ENCODE results near the gene ADGRL2. TPM values are rescaled to one million over a fixed set of nuclear protein-coding genes. Genes with fewer than 3 reads are reported as not detected.

Gene ADGRL2
- total RNA-seq, 2 donors from 2014 or later = not detected

- Mint-ChIP-seq H3K9me3 (no peaks in the 10 kb centered on the region), H3K36me3 (no peaks in the 10 kb centered on the region), H3K27ac (no peak overlapping the region)
- DNase-seq (ENCODE audit: low spot score in 2 of 2) (no peak), ATAC-seq (no peak)
Measured at GRCh38 chr1:81920886-81921285, 120.2 kb downstream of the ADGRL2 start.

- H3K36me3 Mint-ChIP-seq = no peaks in the 10 kb centered on the region
- ATAC-seq (no peak), DNase-seq (ENCODE audit: low spot score in 2 of 2) (no peak)
- no peaks in the 10 kb centered on the region for H3K9me3 Mint-ChIP-seq
- H3K27ac Mint-ChIP-seq = no peak overlapping the region
Measured at GRCh38 chr1:81921344-81921743, 120.6 kb downstream of the ADGRL2 start.

DNA sequence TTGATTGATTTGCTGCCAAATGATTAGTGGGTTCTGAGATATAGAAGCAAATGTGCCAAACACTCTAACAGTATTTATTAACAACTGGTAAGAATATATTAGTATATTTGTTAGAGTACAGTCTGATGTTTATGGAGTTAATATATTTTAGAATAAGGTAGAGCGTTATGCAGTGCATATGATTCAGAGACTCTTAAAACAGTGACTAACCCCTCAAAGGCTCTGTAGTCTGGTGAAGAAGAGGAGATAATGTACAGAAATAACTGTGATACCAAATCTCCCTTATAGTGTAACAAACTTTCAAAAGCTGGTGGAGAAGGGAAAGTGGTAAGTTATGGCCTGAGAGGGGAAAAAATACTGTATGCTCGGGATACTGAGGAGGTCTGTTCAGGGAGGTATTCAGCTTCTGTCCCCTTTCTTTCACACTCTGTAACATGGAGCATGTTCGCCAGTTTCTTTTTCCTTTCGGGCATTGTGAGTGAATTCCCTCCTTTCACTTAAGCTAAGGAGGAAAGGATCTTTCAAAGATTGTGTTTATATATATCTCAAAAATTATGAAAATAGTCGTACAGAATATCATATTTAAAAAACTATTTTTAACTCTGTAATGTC lies 121.2 kb downstream of the ADGRL2 start:
- ATAC-seq = no peak
- Mint-ChIP-seq H3K27ac (no peak overlapping the region), H3K9me3 (no peaks in the 10 kb centered on the region), H3K36me3 (no peaks in the 10 kb centered on the region)
- DNase-seq (ENCODE audit: low spot score in 2 of 2) = no peak

- DNase-seq (ENCODE audit: low spot score in 2 of 2) (no peak), ATAC-seq (no peak)
- Mint-ChIP-seq H3K27ac (no peak overlapping the region), H3K9me3 (no peaks in the 10 kb centered on the region), H3K36me3 (no peaks in the 10 kb centered on the region)
Measured at GRCh38 chr1:81922955-81923354, 122.2 kb downstream of the ADGRL2 start.

DNA sequence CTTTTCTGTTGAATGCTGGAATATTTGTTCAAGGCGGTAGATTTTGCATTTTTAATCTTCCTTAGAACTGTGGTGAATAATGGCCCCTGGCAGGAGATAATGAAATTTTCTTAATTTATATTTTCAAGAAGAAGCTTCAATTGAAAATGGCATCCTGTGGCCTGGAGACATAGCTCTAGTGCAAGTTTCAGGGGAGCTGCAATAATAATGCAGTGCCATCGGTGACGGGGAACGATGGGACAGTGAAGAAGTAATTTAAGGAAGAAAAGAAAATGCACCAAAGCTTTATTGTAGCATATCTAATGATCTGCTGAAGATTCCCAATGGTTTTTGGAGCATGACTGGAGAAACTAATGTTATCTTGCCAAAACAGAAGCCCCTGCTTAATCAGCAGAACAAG lies 128.4 kb downstream of the ADGRL2 start:
- Mint-ChIP-seq H3K36me3 (no peaks in the 10 kb centered on the region), H3K27ac (no peak overlapping the region), H3K9me3 (no peaks in the 10 kb centered on the region)
- ATAC-seq = no peak
- no peak for DNase-seq (ENCODE audit: low spot score in 2 of 2)

DNA sequence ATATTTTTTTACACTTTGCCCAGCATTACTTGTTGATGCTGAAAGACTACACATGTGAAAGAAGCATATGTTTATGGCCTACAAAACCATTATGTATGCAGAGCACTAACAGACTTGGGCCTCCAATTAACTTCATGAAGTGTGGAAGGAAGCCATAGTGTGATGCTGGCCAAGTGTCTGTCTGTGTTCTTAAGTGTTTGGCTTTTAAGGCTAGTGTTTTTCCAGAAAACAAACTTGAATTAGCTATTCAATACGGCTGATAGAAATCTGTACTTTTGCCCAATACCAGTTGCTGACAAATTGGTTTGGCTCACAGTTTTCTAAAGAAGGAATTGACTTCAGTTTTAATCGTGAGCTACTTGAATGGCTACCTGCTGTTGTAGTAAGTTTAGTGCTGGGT lies 136.1 kb downstream of the ADGRL2 start:
- Mint-ChIP-seq H3K36me3 (no peaks in the 10 kb centered on the region), H3K9me3 (peaks cover 0 to 6% of the 10 kb centered on the region in 2 donors), H3K27ac (no peak overlapping the region)
- DNase-seq (ENCODE audit: low spot score in 2 of 2) = no peak
- no peak for ATAC-seq

- H3K27ac Mint-ChIP-seq = no peak overlapping the region
- peaks cover 0 to 6% of the 10 kb centered on the region in 2 donors for H3K9me3 Mint-ChIP-seq
- DNase-seq (ENCODE audit: low spot score in 2 of 2) = no peak
- H3K36me3 Mint-ChIP-seq = no peaks in the 10 kb centered on the region
- no peak for ATAC-seq
Measured at GRCh38 chr1:81937791-81938450, 137.2 kb downstream of the ADGRL2 start.

GRCh38 chr1:81948495-81948894 lies 147.8 kb downstream of the ADGRL2 start:
- Mint-ChIP-seq H3K27ac (no peak overlapping the region), H3K36me3 (no peaks in the 10 kb centered on the region), H3K9me3 (no peaks in the 10 kb centered on the region)
- DNase-seq (ENCODE audit: low spot score in 2 of 2) (no peak), ATAC-seq (no peak)

DNA sequence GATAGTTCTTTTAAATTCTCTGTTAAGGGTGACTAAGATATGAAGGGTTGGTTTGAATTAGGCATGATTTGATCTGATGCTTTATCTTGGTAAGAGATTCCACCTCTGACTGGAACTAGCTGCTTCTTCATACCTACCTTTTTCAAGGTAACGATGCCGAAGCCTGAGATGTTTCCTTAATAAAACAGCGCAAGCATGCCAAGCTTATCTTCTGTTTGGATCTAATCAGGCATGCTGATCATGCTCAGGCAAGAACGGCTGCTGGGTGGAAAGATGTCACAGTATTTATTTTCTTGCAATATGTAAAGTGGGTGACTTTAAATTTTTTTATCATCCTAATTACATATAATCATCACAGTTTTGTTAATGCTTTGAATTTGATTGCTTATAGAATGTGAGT lies 148.7 kb downstream of the ADGRL2 start:
- no peaks in the 10 kb centered on the region for H3K36me3 Mint-ChIP-seq
- no peak overlapping the region for H3K27ac Mint-ChIP-seq
- H3K9me3 Mint-ChIP-seq = no peaks in the 10 kb centered on the region
- DNase-seq (ENCODE audit: low spot score in 2 of 2) (no peak), ATAC-seq (no peak)

DNA sequence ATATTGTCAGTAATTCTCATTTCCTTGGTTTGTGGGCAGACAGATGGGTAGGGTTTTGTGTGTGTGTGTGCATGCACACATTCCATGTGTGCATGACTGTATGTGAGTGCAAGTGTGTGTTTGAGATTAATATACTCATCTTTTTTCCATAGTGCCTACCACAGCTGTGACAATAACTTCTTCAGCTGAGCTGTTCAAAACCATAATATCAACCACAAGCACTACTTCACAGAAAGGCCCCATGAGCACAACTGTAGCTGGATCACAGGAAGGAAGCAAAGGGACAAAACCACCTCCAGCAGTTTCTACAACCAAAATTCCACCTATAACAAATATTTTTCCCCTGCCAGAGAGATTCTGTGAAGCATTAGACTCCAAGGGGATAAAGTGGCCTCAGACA lies 149.3 kb downstream of the ADGRL2 start:
- H3K36me3 Mint-ChIP-seq = no peaks in the 10 kb centered on the region
- H3K27ac Mint-ChIP-seq = no peak overlapping the region
- ATAC-seq (no peak), DNase-seq (ENCODE audit: low spot score in 2 of 2) (no peak)
- H3K9me3 Mint-ChIP-seq = no peaks in the 10 kb centered on the region

GRCh38 chr1:81950591-81951244 lies 150.0 kb downstream of the ADGRL2 start:
- ATAC-seq = no peak
- H3K36me3 Mint-ChIP-seq = no peaks in the 10 kb centered on the region

GRCh38 chr1:81954534-81955020 lies 153.8 kb downstream of the ADGRL2 start:
- H3K9me3 Mint-ChIP-seq = no peaks in the 10 kb centered on the region
- no peaks in the 10 kb centered on the region for H3K36me3 Mint-ChIP-seq
- DNase-seq (ENCODE audit: low spot score in 2 of 2) (no peak), ATAC-seq (no peak)
- no peak overlapping the region for H3K27ac Mint-ChIP-seq

More at GRCh38 chr1:81950591-81951244, 150.0 kb downstream of the ADGRL2 start:
- H3K27ac Mint-ChIP-seq = no peak overlapping the region
- DNase-seq (ENCODE audit: low spot score in 2 of 2) = no peak
- no peaks in the 10 kb centered on the region for H3K9me3 Mint-ChIP-seq

DNA sequence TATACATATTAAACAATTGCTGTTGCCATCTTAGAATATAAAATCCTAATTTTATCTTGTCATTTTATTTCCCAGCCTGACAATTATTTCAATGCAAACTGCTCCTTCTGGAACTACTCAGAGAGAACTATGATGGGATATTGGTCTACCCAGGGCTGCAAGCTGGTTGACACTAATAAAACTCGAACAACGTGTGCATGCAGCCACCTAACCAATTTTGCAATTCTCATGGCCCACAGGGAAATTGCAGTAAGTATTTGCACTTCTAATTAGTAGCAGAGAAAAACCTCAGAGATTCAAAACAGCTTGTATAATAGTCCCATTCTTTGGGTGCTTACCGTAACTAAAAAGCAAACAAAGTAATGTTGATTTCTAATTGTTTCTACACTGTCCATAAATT lies 167.2 kb downstream of the ADGRL2 start:
- no peak overlapping the region for H3K27ac Mint-ChIP-seq

DNA sequence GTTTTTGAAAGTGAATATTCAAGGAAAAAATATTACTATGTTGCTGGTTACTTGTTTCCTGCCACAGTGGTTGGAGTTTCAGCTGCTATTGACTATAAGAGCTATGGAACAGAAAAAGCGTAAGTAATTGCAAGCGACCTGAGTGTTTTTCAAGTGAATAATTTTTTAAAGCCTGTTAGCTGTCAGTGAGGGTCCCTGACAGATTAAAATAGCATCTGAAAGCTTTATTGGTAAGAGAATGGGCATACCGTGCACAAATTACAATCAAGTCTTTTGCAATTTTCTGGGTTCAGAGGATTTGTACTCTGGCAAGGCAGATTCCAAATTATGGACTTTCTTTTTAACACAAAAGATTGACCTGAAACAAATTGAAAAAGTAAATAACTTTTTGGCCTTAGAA lies 169.7 kb downstream of the ADGRL2 start:
- Mint-ChIP-seq H3K27ac (no peak overlapping the region), H3K36me3 (no peaks in the 10 kb centered on the region), H3K9me3 (no peaks in the 10 kb centered on the region)
- ATAC-seq (no peak), DNase-seq (ENCODE audit: low spot score in 2 of 2) (no peak)

More for the DNA sequence above, 167.2 kb downstream of the ADGRL2 start:
- DNase-seq (ENCODE audit: low spot score in 2 of 2) (no peak), ATAC-seq (no peak)
- H3K36me3 Mint-ChIP-seq = no peaks in the 10 kb centered on the region
- H3K9me3 Mint-ChIP-seq = no peaks in the 10 kb centered on the region

DNA sequence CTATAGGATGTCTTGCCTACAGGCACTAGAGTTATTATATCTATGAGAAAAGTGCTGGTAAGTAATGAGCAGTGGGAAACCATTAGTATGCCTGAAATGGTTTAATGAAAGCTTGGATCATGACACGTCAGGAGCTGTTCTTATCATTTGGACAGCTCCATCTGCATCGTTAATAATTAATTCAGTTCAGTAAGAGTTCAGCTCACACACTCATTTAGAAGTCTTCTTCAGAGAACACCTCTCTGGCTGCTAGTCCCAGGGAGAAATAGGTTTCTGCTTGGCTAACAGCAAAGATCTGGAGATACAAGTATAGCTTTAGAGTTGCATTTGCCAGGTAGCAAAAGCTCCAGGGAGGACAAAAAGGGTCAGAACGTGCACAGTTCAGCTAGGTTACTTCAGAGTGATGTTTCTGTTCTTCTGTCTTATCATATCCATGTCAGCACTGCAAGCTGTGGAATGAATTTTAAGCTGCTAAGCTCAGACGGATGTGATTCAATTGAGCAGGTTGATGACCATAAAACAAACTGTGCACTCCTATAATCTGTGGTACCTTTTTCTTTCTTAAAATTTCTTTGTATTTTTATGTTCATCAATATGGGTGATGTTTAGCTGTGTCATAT lies 173.6 kb downstream of the ADGRL2 start:
- DNase-seq (ENCODE audit: low spot score in 2 of 2) (no peak), ATAC-seq (no peak)
- Mint-ChIP-seq H3K9me3 (no peaks in the 10 kb centered on the region), H3K27ac (no peak overlapping the region), H3K36me3 (no peaks in the 10 kb centered on the region)

- ATAC-seq (no peak), DNase-seq (ENCODE audit: low spot score in 2 of 2) (no peak)
- Mint-ChIP-seq H3K27ac (no peak overlapping the region), H3K9me3 (no peaks in the 10 kb centered on the region), H3K36me3 (no peaks in the 10 kb centered on the region)
Measured at GRCh38 chr1:81974883-81975555, 174.3 kb downstream of the ADGRL2 start.

- DNase-seq (ENCODE audit: low spot score in 2 of 2) (no peak), ATAC-seq (no peak)
- Mint-ChIP-seq H3K27ac (no peak overlapping the region), H3K9me3 (no peaks in the 10 kb centered on the region), H3K36me3 (no peaks in the 10 kb centered on the region)
Measured at GRCh38 chr1:81976539-81976938, 175.8 kb downstream of the ADGRL2 start.

All from activated naive CD4-positive, alpha-beta T cell treated with anti-CD3 and anti-CD28 coated beads, Interleukin-2, amount 50 U/mL, for 72 hours (primary cell).